PFSK-1 (cell line): Measurements from ENCODE around the gene PROSER2.

Experiments used
- FOXP2 ChIP-seq: optimal IDR thresholded peaks from 2 replicates; pipeline ENCODE3; 2011; ENCODE audit warnings: borderline replicate concordance, control low read depth, inconsistent platforms; ENCODE audit not compliant: insufficient read depth; ENCODE audit errors: extremely low read length, extremely low read depth
- POLR2AphosphoS5 ChIP-seq: IDR thresholded peaks from 2 replicates; pipeline ENCODE4 v1.6.1; 2012; ENCODE audit warnings: low read depth, mild to moderate bottlenecking, control low read depth, low read length, moderate library complexity
- REST ChIP-seq, 2 experiments: IDR thresholded peaks; 2 replicates each; pipeline versions ENCODE4 v1.6.1 to v1.8.0; 2011 to 2012; ENCODE audit warnings: low read depth in 2 of 2, low read length in 2 of 2, control low read depth in 1 of 2, inconsistent platforms in 1 of 2, mild to moderate bottlenecking in 1 of 2, moderate library complexity in 1 of 2; ENCODE audit not compliant: insufficient read depth in 1 of 2
- TAF1 ChIP-seq: IDR thresholded peaks from 2 replicates; pipeline ENCODE4 v1.6.1; 2012; ENCODE audit warnings: low read length, control low read depth, borderline replicate concordance; ENCODE audit not compliant: insufficient read depth

GRCh38 chr10:11789956-11790355 lies 33.2 kb upstream of the PROSER2 start:
- TF ChIP-seq POLR2AphosphoS5 (no peak), REST (IDR thresholded peaks at IDR 0.05; ENCODE audit: insufficient read depth in 1 of 2, low read depth in 2 of 2, low read length in 2 of 2) (no peak), TAF1 (no peak), FOXP2 (no peak)
